IPS-15b (cell line): ENCODE measurements around the gene RPS6KL1.
"Not testable (repeated sequence)": the region's sequence is repeated elsewhere in the genome, so short reads cannot be mapped to it uniquely, and the experiment has no call there.

Source experiments
- H3K27me3 ChIP-seq: one replicate; pipeline ENCODE4 v1.6.1; 2013; ENCODE audit warnings: low read length; ENCODE audit not compliant: control insufficient read depth, insufficient read depth
- H3K36me3 ChIP-seq: one replicate; pipeline ENCODE4 v1.6.1; 2013; ENCODE audit warnings: low read length; ENCODE audit not compliant: control insufficient read depth, insufficient read depth
- H3K4me1 ChIP-seq: one replicate; pipeline ENCODE4 v1.6.1; 2013; ENCODE audit warnings: mild to moderate bottlenecking, low read length; ENCODE audit not compliant: control insufficient read depth, insufficient read depth
- H3K4me3 ChIP-seq: one replicate; pipeline ENCODE4 v1.5.1; 2013; ENCODE audit warnings: low read depth, low read length
- H3K9ac ChIP-seq: one replicate; pipeline ENCODE4 v1.6.1; 2013; ENCODE audit warnings: low read depth, mild to moderate bottlenecking, low read length
- H3K9me3 ChIP-seq: one replicate; pipeline ENCODE4 v1.6.1; 2013; ENCODE audit warnings: mild to moderate bottlenecking, low read length; ENCODE audit not compliant: control insufficient read depth, insufficient read depth

The RPS6KL1 gene

DNA sequence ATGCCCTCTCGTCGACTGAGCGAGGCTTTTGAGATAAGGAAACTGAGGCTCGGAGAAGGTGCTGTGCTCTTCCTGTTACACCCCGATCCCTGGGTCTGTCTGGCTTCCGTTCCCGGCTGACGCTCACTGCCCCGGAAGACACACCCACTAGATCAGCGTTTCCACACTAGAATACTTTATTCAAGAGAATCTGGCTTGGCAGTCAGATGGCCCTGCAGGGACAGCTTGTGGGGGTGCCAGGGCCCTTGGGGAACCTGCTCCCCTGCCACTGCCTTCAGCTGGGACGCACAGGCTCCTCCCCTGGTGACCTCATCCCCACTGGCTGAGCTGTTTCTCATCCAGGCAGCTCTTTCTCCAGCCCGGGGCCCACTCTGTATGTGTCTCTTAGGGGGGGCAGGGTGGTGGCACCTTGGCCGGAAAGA lies 18.6 kb upstream of the RPS6KL1 start:
- no peaks in the 10 kb centered on the region for H3K27me3 ChIP-seq
- no peaks in the 10 kb centered on the region for H3K36me3 ChIP-seq
- H3K9me3 ChIP-seq = no peaks in the 10 kb centered on the region
- no peak overlapping the region for H3K4me3 ChIP-seq
- H3K4me1 ChIP-seq = no peaks in the 10 kb centered on the region
- H3K9ac ChIP-seq = no peak overlapping the region

DNA sequence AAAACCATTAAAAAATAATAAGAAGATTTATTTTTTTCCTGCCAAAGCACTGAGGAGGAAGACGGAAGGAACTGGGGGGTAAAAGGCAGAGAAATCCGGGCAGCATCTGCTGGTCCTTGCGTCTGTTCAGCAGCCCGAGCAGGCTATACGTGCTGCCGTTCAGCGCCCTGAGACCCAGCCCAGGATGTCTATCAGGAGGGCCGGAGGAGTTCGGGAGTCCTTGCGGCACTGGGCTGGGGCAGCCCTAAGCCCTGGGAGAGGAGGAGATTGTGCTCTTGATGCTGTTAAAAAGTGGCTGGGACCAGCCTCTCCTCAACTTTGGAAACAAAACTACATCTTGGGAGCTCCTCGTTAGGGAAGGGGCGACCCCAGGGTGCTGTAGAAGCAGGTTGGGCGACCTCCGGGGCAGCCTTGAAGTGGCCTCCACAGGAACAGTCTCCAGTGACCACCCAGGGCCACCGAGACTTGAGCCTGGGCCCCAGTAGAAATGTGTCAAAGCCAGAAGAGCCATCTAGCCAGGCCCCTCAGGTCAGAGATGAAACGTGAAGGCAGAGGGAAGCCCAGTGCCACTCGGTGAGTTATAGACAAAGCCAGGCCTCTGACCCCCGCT lies 18.0 kb upstream of the RPS6KL1 start:
- Histone ChIP-seq H3K36me3 (no peaks in the 10 kb centered on the region), H3K9ac (no peak overlapping the region), H3K4me3 (no peak overlapping the region), H3K4me1 (no peaks in the 10 kb centered on the region), H3K9me3 (no peaks in the 10 kb centered on the region), H3K27me3 (no peaks in the 10 kb centered on the region)

DNA sequence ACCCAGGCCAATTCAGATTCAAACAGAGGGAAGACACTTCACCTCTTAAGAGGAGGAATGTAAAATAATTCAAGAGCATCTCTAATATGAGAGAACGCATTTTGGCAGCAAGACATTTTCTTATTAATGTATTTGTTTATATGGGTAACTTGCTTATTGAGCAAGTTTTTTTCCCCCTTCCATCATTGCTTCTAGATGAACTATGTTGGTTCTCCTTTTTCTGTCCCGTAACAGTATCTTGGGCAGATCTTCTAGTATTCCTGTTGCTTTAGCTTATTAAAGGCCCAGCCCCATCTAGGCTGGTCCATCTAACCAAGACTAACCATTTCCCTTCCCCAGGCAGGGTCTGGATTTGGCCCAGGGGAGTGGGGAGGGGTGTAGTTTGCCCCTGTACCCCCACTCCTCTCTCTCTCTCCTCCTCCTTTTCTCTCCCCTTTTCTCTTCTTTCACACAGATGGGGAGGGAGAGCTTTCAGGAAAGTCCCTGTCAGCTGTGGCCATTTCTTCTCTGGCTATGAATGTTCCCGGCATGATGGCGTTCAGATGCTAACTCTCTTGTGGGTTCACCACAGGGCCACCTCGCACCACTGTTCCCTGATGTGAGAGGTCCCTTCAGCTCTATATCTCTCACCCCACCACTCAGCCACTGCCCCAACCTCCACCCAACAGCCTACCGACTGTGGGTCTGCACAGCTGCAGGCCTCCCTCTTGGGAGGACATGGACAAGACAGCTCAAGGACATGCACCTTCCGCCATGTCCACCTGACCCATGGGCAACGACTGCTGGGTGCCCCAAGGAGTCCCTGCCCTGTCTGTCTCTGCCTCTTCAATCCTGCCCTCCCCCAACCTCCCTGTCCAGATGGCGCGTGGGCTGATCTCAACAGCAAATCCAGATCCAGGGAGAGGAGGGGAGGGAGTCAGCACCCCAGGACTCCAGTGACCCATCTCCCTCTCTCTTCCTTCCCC lies 15.8 kb upstream of the RPS6KL1 start:
- H3K36me3 ChIP-seq = no peaks in the 10 kb centered on the region
- H3K4me3 ChIP-seq = no peak overlapping the region
- no peak overlapping the region for H3K9ac ChIP-seq
- H3K4me1 ChIP-seq = no peaks in the 10 kb centered on the region
- no peaks in the 10 kb centered on the region for H3K27me3 ChIP-seq
- H3K9me3 ChIP-seq = no peaks in the 10 kb centered on the region

DNA sequence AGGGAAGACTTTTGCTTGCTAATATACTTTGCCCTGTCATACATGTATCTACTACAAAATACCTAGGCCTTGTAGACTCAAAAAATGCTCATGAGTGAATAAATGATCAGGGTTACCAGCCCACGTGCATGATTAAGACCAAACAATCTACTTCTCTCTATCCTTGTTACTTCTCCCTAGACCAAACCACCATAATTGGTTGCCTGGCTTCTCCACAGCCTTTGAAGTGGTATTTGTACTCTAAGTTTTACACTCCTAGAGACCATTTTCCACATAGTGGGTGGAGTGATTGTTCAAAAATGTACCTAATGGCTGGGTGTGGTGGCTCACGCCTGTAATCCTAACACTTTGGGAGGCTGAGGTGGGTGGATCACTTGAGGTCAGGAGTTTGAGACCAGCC lies 14.1 kb upstream of the RPS6KL1 start:
- Histone ChIP-seq H3K9me3 (no peaks in the 10 kb centered on the region), H3K9ac (no peak overlapping the region), H3K36me3 (no peaks in the 10 kb centered on the region), H3K27me3 (no peaks in the 10 kb centered on the region), H3K4me1 (no peaks in the 10 kb centered on the region), H3K4me3 (no peak overlapping the region)

DNA sequence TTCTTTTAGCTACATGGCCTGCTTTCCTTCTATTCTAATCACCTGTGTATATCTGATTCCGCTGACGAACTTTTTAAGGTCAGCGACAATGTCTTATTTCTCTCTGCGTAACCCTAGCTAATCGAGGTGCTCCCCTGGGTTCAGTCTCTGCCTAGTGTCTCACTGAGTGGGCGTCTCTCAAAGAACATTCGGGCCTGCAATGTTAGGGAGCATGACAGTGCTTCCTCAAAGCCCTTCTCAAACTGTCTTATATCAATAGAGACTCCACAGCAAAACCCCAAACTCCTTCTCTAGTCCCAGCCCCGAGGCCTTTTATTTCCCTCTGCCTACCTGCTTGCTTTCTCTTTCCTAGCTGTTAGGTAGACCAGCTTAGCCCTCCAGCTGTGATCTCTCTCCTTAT lies 13.7 kb upstream of the RPS6KL1 start:
- Histone ChIP-seq H3K9ac (no peak overlapping the region), H3K9me3 (no peaks in the 10 kb centered on the region), H3K4me3 (no peak overlapping the region), H3K27me3 (no peaks in the 10 kb centered on the region), H3K36me3 (no peaks in the 10 kb centered on the region), H3K4me1 (no peaks in the 10 kb centered on the region)

DNA sequence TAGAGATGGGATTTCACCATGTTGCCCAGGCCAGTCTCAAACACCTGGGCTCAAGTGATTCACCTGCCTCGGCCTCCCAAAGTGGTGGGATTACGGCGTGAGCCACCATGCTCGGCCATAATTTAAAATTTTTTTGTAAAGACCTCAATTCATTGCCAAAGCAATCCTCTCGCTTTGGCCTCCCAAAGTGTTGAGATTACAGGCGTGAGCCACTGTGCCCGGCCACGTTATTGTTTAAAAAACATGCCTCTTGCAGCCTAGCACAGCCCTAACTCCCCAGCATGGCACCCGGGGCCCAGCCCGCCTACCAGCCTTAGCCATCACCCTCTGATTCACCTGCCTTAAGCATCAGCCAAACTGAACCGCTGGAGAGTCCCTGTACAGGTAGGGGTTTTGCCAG lies 13.1 kb upstream of the RPS6KL1 start:
- Histone ChIP-seq H3K9ac (no peak overlapping the region), H3K9me3 (no peaks in the 10 kb centered on the region), H3K27me3 (no peaks in the 10 kb centered on the region), H3K4me1 (no peaks in the 10 kb centered on the region), H3K4me3 (no peak overlapping the region), H3K36me3 (no peaks in the 10 kb centered on the region)

DNA sequence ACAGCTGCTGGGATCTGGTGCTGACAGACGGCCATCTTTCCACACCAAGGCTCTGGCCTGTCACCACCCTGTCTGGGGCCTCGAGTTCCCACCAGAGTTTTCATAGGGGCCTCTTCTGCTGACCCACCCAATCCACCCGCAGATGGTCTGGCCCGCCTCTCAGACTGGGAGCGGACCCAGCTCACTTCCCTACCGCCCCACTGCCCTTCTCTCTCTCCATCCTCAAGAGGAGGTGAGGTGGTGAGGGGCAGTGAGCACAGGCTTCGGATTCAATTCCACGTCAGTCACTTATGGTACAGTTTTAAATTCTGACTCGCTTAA lies 12.3 kb upstream of the RPS6KL1 start:
- Histone ChIP-seq H3K27me3 (no peaks in the 10 kb centered on the region), H3K9me3 (no peaks in the 10 kb centered on the region), H3K9ac (no peak overlapping the region), H3K4me3 (no peak overlapping the region), H3K36me3 (no peaks in the 10 kb centered on the region), H3K4me1 (no peaks in the 10 kb centered on the region)

DNA sequence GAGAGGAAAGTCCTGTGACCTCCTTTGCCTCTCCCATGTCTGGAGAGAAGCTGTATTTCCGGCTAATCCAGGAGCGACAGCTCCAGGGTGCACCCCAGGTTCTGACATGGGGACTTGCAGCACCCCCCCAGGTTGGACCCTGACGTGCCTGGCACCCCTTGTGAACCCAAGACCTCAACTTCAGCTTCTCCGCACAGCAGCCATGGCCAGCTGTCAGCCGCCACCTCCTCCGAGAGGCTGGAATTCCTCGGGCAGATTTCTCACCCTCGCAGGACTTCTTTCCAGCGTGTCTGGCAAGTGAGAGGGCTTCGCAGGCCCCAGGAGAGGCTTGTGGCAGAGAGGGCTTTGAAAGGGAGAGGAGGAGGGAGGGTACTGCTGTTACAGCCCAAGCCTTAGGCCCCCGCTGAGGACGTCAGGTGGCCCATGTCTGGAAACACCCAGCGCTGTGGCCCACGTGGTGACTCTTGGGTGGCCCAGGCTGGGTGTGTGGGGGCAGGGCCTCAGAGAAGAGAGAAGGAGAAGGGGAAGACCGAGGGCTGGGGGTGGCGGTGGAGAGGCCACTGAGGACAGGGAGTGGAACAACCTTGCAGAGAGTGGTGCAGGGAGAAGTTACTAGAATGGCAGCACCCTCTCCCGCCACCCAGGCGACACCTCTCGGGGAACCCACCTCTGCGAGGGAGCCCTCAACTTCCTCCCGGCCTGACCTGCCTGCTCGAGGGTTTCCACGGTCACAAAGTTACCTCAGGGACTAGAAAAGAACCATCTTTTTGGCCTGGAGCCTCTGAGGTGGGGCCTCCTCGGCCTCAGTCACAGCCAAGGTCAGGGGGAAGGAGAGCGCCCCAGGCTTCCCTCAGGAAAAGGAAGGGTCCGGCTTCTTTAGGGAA lies 11.7 kb upstream of the RPS6KL1 start:
- no peaks in the 10 kb centered on the region for H3K4me1 ChIP-seq
- no peaks in the 10 kb centered on the region for H3K36me3 ChIP-seq
- no peaks in the 10 kb centered on the region for H3K27me3 ChIP-seq
- H3K9me3 ChIP-seq = no peaks in the 10 kb centered on the region
- H3K9ac ChIP-seq = no peak overlapping the region
- no peak overlapping the region for H3K4me3 ChIP-seq

DNA sequence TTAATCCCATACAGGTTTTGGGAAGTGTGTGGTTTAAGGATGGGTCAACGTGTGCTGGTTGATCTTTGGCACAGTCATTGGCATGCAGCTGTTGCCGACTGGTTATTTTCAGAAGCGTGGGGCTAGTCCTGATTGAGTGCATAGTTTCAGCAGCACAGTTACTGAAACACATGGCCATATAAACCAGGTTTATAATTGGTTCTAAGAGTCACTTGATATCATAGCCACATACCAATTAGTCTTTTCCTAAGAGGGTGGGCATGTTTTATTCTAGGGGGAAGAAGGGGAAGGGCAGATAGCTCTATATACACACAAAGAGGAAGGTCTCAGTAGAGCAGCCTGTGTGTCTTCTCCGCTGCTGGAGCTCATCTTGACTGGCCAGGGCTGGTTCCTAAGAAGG lies 11.0 kb upstream of the RPS6KL1 start:
- Histone ChIP-seq H3K9me3 (no peaks in the 10 kb centered on the region), H3K9ac (no peak overlapping the region), H3K4me3 (no peak overlapping the region), H3K36me3 (no peaks in the 10 kb centered on the region), H3K27me3 (no peaks in the 10 kb centered on the region), H3K4me1 (no peaks in the 10 kb centered on the region)

DNA sequence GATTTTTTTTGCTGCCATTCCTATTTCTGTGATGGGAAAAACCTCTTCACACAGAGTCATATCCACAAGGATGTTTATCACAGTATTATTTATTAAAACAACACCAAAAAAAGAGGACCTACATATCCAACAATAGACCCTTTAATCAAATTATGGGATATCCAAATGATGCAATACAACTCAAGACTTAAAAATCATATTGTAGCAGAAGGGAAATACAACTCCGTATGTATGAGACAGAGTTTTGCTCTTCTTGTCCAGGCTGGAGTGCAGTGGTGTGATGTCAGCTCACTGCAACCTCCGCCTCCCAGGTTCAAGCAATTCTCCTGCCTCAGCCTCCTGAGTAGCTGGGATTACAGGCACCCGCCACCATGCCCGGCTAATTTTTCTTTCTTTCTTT lies 9.9 kb upstream of the RPS6KL1 start:
- H3K27me3 ChIP-seq, H3K4me1 ChIP-seq, H3K9ac ChIP-seq, H3K9me3 ChIP-seq, H3K36me3 ChIP-seq, H3K4me3 ChIP-seq: not testable (repeated sequence)

DNA sequence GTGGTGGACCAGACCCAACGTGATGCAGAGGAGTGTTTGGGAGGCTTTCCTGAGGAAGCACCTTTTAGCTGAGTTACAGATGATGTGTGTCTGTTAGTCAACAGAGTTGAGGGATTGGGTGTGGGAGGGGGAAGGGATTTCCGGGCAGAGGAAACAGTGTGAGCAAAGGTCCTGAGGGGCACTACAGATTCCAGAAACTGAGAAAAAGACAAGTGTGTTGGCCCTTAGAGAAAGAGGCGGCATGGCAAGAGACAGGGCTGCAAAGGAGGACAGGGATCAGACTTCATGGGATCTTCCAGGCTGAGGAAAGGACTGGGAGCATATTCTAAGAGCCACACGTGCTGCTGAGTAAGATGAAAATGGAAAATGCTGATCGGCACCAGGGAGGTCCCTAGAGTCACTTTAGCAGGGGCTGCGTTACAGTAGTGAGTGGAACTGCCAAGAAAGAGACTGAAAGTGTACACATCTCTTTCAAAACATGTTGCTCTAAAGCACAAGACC lies 9.4 kb upstream of the RPS6KL1 start:
- Histone ChIP-seq H3K27me3 (no peaks in the 10 kb centered on the region), H3K4me3 (no peak overlapping the region), H3K4me1 (no peaks in the 10 kb centered on the region), H3K36me3 (no peaks in the 10 kb centered on the region), H3K9me3 (no peaks in the 10 kb centered on the region), H3K9ac (peak overlapping the region; percentile 8)
